ENCODE results near the gene PDE11A.
"Not testable (repeated sequence)": the region's sequence is repeated elsewhere in the genome, so short reads cannot be mapped to it uniquely, and the experiment has no call there.

PDE11A gene

DNA sequence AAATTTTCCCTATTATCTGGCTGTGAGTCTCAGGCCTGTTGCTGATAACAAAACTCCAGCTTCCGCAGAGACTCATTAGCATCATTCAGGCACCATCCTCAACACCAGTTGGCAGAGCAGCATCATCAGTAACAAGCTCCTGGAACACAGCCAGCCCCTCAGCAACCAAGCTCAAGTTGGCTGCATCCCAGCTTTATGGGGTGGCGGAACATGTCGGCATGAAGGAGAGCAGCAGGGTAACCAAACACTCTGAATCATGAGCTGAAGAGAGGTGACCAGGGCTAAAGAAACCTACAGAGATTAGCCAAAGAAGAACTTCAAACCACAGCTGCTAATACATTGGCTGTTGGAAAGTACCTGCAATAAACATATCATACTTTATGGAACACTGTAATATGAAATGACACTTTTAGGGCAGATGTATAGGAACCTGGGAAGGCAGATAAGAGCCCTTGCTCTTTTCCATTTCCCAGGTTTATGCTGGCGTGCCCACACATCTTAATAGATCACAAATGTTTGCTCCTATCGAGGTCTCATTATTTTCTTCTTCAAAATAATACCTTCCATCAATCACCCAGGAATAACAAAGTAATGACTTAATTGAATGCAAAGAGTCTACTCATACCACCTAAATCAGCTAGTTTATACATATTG lies 63.8 kb downstream of the PDE11A start:
- DNase-seq (ENCODE audit: low spot score) = peak; percentile 73

DNA sequence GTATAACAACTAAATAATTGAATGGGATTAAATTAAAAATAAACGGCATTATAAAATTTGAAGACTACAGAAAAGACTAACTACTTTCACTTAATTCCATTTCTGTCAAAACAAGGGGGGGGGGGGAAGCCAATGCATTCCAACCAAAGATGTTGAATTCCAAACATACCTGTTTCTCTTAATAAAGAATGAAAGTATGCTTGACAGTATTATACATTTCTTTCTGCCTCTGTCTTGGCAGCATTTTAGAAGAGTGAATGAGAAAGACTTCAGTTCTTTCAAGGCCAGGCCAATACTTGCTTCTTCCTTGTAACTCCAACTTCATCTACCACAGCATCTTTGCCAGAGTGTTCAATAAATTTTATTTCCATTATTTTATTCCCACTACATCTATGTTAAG lies 65.9 kb downstream of the PDE11A start:
- DNase-seq (ENCODE audit: low spot score) = no peak

DNA sequence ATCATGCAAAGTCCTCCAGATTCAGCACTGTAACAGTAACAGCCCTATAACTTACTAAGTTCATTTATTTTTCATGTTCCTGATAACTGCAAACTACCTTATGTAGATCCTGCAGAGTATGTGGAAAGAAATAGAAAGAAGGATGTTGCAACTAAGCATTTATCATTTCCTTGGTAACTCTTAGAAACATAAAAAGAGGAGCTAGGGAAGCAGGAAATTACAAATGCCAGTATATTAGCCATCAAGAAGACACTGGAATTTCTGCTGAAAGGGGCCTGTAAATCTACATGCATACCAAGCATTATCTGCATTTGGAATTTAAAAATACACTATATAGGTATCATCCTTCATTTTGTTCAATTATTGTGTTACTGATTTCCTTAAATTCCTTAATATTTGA lies 66.8 kb downstream of the PDE11A start:
- DNase-seq (ENCODE audit: low spot score) = no peak

DNA sequence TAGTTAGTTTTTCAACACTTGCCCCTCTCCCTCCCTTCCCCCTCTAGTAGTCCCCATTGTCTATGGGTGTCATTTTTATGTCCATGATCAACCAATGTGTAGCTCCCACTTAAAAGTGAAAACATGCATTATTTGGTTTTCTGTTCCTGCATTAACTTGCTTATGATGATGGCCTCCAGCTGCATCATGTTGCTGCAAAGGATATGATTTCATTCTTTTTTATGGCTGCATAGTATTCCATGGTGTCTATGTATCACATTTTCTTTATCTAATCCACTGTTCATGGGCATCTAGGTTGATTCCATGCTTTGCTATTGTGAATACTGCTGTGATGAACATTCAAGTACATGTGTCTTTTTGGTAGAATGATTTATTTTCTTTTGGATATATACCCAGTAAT lies 70.5 kb downstream of the PDE11A start:
- no peak for DNase-seq (ENCODE audit: low spot score)

DNA sequence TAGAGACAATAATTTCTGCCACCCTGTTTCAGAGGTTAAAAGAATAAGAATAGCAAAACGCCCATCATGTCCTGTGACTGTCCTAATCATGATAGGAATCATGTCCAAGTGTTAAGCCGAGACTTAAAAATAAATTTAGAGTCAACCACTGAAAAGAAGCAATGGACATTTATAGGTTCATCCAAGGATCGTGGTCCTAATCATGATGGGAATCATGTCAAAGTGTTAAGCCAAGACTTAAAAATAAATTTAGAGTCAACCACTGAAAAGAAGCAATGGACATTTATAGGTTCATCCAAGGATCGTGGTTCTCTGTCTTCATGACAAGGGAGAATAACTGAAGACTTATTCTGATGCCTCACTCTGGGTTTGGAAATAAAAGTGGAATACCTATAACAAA lies 73.6 kb downstream of the PDE11A start:
- no peak for DNase-seq (ENCODE audit: low spot score)

DNA sequence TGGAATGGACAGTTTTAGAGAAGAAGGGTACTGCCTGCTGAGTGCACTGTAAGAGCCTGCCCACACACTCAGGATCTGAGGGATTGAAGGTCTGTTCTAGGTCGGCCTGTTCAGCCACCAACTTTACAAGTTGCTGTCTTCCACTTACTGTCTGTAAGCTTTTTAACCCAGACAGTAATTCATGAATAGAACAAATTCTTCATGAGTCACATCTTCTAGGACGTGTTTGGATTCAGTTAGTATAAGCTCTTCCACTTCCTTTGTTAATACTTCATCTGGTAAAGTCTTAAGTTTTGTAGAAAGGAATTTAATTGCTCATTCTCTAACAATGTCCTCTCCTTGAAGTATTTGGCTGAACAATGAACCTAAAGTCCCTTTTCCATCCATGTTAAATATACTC lies 74.6 kb downstream of the PDE11A start:
- no peak for DNase-seq (ENCODE audit: low spot score)

DNA sequence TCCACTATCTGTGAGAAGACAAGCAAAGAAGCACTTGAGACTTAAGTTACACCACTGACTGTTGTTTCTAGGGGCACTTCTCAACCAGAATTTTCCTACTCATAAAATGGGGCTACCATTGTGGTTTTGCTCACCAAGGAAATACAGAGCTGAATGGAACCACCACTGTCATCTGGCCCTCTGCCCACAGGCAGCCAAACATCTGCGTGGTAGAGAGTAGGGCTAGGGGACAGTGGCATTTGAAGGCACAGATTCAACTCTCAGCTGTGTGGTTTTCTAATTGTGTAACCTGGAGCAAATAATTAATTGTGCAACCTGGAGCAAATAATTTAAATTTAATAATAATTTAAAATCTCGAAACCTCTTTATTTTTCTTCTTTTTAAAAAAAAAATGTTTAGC lies 79.6 kb downstream of the PDE11A start:
- DNase-seq (ENCODE audit: low spot score) = no peak

DNA sequence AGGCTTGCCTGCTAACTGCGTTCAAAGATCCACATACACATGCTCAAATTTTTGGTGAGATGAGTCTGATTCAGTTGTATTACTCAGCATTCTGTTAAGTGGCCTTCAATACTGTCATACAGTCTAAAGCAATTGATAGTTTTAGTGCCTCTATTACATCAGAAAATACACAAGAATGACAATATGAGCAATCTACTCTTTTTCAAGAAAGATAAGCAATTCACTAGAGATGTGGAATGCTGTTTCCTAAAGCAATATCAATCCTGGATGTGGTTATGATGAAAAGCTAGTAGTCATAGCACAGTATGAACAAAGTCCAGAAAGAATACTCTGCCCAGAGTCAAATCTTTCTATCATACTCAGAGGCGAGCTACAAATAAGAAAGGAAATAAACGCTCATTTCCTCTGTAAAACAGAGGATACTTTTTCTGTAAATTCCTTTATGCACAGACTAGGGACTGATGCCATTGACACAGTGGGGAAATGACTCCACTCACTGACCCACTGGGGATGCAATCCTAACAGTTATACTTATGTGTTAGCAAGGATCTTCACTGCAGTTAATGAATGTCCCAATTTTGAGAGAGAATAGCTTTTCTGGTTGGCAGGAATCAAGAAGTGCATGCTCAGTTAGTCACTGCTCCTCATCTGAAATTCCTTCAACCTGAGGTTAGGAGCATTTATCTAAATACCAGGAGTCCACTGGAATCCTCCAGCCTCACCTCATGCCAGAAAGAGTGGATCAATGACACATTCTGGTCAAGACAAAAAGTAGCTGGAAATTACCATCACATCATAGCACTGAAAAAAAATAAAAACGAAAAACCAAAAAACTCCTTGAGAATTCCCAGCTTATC lies 83.3 kb downstream of the PDE11A start:
- DNase-seq (ENCODE audit: low spot score) = no peak

DNA sequence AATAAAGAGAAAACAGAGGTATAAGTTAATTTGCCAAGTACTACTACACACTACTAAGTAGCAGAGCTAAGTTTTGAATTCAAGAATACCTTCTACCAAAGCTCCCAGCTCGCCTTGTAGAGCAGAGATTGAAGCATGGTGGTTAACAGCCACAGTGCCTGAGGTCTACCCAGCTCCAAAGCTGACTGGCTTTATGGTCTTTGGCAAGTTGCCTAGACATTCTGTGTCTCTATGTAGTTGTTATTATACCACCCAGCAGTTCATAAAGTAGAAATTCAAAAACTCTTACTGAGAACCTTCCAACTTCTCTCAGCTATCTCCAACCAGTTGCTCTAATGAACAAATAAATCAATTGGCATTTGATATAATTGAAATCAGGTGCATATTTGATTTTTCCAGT lies 87.8 kb downstream of the PDE11A start:
- no peak for DNase-seq (ENCODE audit: low spot score)

DNA sequence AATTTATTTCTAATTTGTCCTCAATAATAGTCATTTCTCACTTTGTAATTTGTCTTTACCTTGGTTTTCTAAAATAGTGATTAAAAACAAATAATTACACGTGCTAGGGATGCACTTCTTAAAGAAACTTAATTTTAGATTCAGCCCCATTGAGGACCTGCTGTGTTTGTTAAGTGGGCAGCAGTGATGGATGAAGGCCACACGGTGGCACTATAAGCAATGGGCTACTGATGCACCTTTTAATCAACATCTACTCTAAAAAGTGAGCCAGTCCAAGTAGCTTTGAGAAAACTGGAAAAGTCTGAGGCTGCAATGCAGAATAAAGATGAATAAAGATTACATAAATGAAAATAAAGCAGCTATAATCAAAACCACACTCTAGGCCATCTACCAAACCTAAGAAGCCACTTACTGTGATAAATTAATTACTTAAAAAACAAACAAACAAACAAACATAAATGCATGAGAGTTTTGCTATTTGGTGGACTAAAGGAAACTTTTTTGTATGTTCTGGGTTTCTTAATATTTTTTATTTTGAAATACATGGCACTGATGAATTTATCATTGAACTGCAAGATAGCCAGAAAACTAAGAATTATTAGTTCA lies 89.3 kb downstream of the PDE11A start:
- peak; percentile 59 for DNase-seq (ENCODE audit: low spot score)

DNA sequence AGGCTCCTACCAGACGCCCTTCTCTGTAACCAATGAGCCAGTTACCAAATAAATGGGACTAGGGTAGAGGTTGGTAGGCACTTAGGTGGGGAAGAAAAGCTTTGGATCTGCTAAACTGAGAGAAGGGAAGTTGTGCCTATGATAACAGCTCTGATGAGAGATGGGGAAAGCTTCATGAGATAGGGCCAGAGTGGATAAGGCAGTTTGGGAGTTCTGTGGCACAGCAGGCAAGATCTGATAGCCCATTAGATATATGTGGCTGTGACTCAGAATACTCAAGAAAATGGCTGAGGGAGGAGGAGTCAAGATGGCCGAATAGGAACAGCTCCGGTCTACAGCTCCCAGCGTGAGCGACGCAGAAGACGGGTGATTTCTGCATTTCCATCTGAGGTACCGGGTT lies 99.8 kb downstream of the PDE11A start:
- DNase-seq (ENCODE audit: low spot score) = no peak

DNA sequence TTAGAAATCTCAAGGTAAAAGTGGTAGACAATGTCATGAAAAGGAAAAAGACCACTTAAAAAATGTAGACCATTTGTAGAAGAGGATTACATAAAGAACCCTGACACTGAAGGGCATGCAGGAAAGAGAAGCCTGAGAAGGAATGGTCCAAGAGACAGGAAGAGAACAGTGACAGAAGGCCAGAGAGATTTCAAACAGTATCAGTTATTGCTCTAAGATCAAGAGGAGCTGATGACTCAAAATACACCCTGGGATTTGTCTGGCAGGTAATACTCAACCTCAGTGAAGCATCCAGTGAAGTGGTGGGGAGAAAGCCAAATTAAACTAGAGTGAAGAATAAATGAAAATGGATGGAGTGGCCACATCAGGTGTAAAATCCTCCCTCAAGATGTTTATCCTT lies 100.5 kb downstream of the PDE11A start:
- no peak for DNase-seq (ENCODE audit: low spot score)

DNA sequence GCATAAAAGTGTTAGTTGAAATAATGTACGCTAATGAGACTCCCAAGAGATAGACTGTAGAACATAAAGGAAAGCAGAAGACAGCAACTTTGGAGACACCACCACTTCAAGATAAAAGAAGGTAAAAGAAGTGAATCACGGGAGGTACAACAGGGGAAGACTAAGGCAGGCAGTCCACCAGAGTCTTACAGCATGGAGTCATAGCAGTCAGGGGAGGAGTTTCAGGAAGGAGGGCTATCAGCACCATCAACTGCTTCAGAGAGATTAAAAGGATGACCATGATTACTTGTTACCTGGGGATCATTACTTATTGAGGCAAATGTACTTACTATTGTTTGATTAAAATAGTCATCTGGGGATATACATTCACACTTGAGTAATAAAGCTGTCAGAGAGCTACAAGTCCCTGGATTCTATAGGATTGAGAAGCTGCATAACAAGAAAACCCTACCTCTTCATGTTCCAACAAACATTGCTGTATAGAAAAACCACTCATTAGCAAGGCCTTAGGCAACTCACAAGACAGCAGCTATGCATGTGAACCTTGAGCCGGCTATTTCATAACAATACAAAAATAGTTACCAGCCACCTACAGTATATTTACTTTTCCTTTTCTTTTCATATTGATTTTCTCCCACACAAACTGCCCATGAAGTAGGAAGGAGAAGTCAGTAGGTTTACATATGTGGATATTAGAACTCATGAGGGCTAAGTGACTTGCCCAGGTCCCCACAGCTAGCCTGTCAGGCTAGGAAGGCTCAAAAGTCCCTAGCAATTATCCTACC lies 101.7 kb downstream of the PDE11A start:
- no peak for DNase-seq (ENCODE audit: low spot score)

DNA sequence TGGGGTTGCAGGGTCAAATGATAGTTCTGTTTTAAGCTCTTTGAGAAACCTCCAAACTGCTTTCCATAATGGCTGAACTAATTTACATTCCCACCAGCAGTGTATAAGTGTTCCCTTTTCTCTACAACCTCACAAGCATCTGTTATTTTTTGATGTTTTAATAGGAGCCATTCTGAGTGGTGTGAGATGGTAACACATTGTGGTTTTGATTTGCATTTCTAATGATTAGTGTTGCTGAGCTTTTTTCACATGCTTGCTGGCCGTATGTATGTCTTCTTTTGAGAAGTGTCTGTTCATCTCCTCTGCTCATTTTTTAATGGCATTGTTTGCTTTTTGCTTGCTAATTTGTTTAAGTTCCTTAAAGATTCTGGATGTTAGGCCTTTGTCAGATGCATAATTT lies 107.7 kb downstream of the PDE11A start:
- DNase-seq (ENCODE audit: low spot score) = no peak

DNA sequence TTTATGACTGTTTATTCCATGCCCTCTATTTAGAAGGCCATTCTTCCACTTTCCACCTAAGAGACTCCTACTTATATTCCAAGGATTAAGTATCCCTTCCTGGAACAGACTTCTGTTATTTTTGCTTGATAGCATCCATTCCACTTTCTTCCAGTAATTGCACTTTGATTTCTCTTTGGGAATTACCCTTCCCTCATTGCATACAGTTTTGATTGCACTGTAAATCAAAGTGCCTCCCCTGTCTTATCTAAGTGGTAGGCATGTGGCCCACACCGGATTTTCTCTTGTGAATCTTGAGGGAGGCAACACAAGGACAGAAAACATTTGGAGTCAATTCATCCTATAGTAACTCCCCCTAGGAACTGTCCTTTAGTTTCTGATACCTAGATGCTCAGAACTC lies 120.4 kb downstream of the PDE11A start:
- DNase-seq (ENCODE audit: low spot score) = no peak

DNA sequence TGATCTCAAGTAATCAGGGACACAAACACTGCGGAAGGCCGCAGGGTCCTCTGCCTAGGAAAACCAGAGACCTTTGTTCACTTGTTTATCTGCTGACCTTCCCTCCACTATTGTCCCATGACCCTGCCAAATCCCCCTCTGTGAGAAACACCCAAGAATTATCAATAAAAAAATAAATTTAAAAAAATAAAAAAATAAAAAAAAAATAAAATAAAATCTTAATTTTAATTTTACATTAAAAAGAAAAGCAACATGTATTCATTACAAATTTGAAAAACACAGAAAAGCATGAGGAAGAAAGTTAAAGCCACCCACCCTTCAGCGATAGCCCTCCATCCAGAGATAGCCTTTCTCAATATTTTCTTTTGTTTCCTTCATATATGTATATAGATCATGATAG lies 125.0 kb downstream of the PDE11A start:
- not testable (repeated sequence) for DNase-seq (ENCODE audit: low spot score)

DNA sequence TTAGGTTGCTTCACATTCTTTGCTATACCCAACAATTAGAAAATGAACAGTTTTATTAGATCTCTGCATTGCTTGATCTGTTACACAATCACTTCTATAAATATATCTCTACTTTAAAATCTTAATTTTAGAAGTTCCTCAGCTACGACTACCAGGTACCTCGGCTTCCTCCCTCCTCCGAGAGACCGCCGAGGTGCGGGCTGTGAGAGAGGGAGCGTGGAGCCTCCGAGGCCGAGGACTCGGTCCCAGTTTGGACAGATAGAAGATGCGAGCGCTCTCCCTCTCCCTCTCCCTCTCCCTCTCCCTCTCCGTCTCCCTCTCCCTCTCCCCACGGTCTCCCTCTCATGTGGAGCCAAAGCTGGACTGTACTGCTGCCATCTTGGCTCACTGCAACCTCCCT lies 128.0 kb downstream of the PDE11A start:
- DNase-seq (ENCODE audit: low spot score) = not testable (repeated sequence)

DNA sequence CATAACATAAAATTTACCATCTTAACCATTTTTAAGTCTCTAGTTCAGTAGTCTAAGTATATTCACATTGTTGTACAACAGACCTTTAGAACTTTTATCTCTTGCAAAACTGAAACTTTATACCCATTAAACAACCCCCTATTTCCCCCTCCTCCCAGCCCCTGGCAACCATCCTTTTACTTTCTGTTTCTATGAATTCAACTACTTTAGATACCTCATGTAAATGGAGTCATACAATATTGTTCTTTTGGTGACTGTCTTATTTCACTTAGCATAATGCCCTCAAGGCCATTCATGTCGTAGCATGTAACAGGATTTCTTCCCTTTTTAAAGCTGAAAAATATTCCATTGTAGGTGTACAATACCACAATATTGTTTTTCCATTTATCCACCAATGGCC lies 129.8 kb downstream of the PDE11A start:
- DNase-seq (ENCODE audit: low spot score) = no peak

DNA sequence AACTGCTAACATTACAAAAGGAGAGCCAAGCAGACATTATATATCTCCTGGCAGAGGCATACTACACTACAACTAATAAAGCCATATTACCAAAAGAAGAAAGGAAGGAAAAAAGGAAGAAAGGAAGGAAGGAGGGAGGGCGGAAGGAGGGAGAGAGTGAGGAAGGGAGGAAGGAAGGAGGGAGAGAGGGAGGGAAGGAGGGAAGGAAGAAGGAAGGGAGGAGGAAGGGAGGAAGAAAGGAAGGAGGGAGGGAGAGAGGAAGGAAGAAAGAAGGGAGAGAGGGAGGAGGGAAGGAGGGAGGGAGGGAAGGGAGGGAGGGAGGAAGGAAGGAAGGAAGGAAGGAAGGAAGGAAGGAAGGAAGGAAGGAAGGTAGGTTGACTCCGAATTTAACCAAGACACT lies 133.4 kb downstream of the PDE11A start:
- DNase-seq (ENCODE audit: low spot score) = no peak

DNA sequence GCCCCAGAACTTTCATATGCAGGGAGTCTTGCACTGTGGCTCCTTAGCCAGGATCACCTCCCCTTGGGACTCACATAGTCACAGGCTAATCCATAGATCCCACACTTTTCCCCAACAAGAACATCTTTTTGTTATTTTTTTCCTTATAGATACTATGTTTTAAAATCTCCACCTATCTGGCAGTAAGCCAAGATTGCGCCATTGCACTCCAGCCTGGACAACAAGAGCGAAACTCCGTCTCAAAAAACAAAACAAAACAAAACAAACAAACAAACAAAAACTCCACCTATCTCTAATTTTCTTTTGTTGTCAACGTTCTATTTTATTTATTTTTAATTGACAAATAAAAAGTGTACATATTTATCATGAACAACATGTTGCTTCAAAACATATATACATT lies 141.7 kb downstream of the PDE11A start:
- no peak for DNase-seq (ENCODE audit: low spot score)

DNA sequence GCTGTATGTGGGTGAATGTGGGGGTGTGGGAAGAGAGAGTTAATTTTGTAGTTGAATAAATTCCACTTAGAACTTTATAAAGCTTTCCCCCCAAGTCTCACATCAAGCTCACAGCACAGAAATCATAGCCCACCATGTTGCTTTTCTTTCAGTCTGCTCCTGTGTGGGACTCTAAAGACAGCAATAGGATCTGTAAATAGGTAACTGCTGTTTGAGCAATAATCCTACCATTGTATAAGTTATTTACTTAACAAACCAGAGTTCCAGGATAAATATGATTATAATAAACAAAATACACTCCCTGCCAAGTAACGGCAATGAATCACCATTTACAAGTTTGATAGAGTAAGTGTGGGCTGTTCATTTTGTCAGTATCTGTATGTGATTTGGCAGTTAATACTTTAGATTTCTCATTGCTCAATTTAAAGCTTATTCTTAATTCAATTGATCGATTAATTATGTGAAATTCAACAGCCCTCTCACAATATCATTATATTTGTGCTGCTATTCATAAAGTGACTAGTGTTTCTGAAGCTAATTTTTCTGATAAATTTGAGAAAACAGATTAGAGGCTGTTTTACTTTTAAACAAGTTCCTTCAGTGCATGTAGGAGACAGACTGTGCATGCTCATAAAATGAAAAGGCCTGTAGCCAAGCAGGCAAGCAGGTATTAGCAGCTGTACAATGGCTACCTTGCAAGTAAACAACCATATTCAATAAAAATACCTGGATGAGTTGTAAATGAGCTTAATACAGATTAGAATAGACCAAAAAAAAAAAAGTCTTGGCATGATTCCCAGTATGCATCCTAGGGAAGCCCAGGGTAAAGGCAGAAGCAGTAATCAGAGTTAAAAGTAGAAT lies 142.7 kb downstream of the PDE11A start:
- DNase-seq (ENCODE audit: low spot score) = no peak

DNA sequence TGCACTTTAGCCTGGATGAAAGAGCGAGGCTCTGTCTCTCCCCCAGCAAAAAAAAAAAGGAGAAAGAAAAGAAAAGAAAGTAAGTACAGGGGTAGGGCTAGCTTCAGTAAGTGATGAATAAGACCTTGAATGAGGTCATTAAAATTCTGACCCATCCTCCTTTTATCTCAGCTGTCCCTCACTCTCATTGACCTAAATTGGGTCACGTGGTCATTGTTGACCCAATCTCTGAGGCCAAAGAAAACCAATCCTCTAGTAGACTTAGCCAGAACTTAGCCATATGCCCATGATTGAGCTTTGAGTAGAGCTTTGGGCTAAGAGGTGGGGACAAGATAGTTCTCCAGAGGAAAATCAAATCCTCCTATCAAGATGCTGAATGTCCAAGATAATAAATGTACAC lies 149.3 kb downstream of the PDE11A start:
- DNase-seq (ENCODE audit: low spot score) = no peak

All from Ammon's horn (tissue), 1 donor.